ENCODE data around the gene MLLT1.

- TF ChIP-seq SUZ12 (IDR thresholded peaks at IDR 0.05) (no peak), SP1 (IDR thresholded peaks at IDR 0.05) (no peak), NFRKB (IDR thresholded peaks at IDR 0.05) (no peak), TARDBP (IDR thresholded peaks at IDR 0.05) (no peak), BHLHE40 (IDR thresholded peaks at IDR 0.05; ENCODE audit: borderline replicate concordance) (no peak), L3MBTL2 (conservative IDR thresholded peaks at IDR 0.05) (no peak), ZNF384 (IDR thresholded peaks at IDR 0.05) (no peak), PKNOX1 (IDR thresholded peaks at IDR 0.05) (no peak)
These were observed 55.5 kb downstream of the MLLT1 start for GRCh38 chr19:6224308-6224675.
